ENCODE measurements around the gene CDKAL1.

Gene CDKAL1

DNA sequence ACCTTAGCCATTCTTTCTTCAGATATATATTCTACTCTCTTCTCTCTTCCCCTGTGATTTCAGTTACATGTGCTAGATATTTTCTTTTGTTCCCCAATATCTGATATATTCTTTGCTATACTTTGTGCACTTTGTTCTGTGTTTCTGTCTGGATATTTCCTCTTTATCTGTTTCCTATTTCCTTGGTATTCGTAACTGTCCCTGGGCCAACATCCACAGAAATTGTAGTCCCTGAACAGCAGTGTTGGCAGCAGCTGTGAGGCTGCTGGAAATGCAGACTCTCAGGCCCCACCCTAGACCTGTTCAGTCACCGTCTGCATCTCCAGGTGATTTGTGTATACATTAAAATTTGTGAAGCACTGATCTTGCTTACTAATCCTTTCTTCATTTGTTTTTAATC lies 536.4 kb downstream of the CDKAL1 start:
- H3K4me3 ChIP-seq (ENCODE audit: low read depth, low read length): no peak overlapping the region
- no peaks in the 10 kb centered on the region for H3K27me3 ChIP-seq (replicated peaks)
- no peaks in the 10 kb centered on the region for H3K36me3 ChIP-seq (replicated peaks)
- DNase-seq: no peak
- in situ Hi-C loops (cut with HindIII; ENCODE audit: low pct_ligation_motif_present, low sequenced_read_pairs): no loop called here
- H3K27ac ChIP-seq: no peak overlapping the region
- TF ChIP-seq, protein P1, sequence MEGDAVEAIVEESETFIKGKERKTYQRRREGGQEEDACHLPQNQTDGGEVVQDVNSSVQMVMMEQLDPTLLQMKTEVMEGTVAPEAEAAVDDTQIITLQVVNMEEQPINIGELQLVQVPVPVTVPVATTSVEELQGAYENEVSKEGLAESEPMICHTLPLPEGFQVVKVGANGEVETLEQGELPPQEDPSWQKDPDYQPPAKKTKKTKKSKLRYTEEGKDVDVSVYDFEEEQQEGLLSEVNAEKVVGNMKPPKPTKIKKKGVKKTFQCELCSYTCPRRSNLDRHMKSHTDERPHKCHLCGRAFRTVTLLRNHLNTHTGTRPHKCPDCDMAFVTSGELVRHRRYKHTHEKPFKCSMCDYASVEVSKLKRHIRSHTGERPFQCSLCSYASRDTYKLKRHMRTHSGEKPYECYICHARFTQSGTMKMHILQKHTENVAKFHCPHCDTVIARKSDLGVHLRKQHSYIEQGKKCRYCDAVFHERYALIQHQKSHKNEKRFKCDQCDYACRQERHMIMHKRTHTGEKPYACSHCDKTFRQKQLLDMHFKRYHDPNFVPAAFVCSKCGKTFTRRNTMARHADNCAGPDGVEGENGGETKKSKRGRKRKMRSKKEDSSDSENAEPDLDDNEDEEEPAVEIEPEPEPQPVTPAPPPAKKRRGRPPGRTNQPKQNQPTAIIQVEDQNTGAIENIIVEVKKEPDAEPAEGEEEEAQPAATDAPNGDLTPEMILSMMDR (IDR thresholded peaks at IDR 0.05; ENCODE audit: low read depth, low read length, missing control alignments): no peak

DNA sequence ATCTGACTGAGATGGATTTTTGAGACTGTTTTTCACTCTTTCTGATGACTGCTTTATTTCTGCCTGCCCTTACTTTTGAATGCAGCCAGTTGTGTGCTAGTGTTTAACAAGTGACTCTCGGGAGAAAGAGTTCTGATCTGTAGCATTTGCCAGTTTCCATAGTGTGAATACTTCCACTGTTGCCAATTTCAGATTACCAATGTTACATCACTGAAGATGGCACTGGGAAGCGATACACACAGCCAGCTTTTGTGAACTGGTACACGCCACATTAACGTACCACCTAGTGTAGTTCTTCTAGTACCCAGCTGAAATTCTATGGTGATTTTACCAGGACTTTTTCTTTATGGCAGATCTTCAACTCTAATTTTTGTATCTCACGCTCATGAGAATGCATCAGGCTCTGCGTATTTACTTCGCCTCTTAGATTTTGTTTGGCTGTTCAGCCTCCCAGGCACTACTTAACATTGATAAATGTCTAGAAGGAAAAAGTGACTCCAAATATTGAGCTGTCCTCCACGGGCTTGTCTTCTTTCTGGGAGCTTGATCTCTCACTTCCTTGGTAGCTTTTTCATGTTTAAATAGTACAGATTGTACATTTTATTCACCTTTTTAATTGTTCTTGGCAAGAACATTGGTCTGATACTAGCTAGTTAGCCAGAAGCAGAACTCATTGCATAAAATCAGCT lies 537.7 kb downstream of the CDKAL1 start:
- TF ChIP-seq, protein P1 (IDR thresholded peaks at IDR 0.05; ENCODE audit: low read depth, low read length, missing control alignments): no peak

DNA sequence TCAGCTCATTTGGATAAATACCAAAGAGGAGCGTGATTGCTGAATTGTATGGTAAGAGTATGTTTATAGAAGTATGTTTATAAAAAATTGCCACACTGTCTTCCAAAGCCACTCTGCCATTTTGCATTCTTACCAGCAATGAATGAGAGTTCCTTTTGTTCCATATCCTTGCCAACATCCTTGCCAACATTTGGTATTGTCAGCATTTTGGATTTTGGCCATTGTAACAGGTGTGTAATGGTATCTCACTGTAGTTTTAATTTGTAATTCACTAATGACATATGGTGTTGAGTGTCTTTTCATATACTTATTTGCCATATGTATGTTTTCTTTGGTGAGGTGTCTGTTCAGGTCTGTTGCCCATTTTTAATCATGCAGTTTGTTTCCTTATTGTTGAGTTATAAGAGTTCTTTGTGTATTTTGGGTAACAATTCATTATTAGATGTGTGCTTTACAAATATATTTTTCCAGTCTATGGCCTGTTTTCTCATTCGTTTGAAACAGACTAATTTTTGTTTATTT lies 539.1 kb downstream of the CDKAL1 start:
- TF ChIP-seq, protein P1 (IDR thresholded peaks at IDR 0.05; ENCODE audit: low read depth, low read length, missing control alignments): no peak
- no peak overlapping the region for H3K27ac ChIP-seq
- H3K36me3 ChIP-seq (replicated peaks): no peaks in the 10 kb centered on the region
- DNase-seq: no peak
- H3K4me3 ChIP-seq (ENCODE audit: low read depth, low read length): no peak overlapping the region
- in situ Hi-C loops (cut with HindIII; ENCODE audit: low pct_ligation_motif_present, low sequenced_read_pairs): no loop called here
- no peaks in the 10 kb centered on the region for H3K27me3 ChIP-seq (replicated peaks)

More for the DNA sequence above, 537.7 kb downstream of the CDKAL1 start:
- no peak for DNase-seq
- H3K27ac ChIP-seq: no peak overlapping the region
- no peak overlapping the region for H3K4me3 ChIP-seq (ENCODE audit: low read depth, low read length)
- H3K27me3 ChIP-seq (replicated peaks): no peaks in the 10 kb centered on the region
- no peaks in the 10 kb centered on the region for H3K36me3 ChIP-seq (replicated peaks)
- in situ Hi-C loops (cut with HindIII; ENCODE audit: low pct_ligation_motif_present, low sequenced_read_pairs): no loop called here

DNA sequence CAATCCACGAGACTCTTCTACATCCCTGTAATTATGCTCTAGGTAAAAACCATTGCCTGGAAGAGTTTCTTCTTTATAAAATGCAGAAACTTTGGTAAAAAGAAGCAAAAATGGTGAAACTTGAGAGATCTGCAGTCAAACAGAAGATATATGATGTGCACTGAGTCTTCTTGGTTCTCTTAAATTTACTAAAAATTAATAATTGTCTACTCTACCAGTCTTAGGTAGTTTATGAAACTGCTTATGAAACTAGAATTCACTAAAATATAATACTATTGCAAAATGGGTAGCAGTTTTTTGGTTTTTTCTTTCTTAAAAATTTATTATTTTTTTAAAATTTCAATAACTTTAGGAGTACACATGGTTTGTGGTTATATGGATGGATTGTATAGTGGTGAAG lies 540.2 kb downstream of the CDKAL1 start:
- H3K36me3 ChIP-seq (replicated peaks): no peaks in the 10 kb centered on the region
- H3K27me3 ChIP-seq (replicated peaks): no peaks in the 10 kb centered on the region
- H3K27ac ChIP-seq: no peak overlapping the region
- no peak overlapping the region for H3K4me3 ChIP-seq (ENCODE audit: low read depth, low read length)
- TF ChIP-seq, protein P1 (IDR thresholded peaks at IDR 0.05; ENCODE audit: low read depth, low read length, missing control alignments): no peak
- in situ Hi-C loops (cut with HindIII; ENCODE audit: low pct_ligation_motif_present, low sequenced_read_pairs): no loop called here
- DNase-seq: no peak

DNA sequence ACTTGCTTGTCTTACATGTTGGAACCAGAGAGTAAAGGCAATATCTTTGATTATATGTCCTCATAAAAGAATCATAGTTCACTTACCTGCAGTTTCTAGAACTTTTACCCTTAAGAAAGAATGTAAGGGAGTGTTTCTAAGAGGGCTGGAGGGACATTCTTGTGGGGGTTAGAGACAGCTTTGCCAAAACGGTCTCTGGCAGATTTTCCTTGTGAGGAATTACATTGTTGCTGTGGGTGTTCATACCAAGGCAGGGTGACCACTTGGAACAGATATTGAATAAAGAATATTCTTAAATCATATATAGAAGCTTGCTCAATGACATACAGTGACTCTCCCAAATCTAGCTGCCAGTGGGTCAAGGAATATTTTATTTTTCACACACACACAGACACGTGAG lies 541.7 kb downstream of the CDKAL1 start:
- Histone ChIP-seq H3K4me3 (ENCODE audit: low read depth, low read length) (no peak overlapping the region), H3K27ac (no peak overlapping the region), H3K36me3 (replicated peaks) (no peaks in the 10 kb centered on the region), H3K27me3 (replicated peaks) (no peaks in the 10 kb centered on the region)
- in situ Hi-C loops (cut with HindIII; ENCODE audit: low pct_ligation_motif_present, low sequenced_read_pairs): no loop called here
- DNase-seq: no peak
- TF ChIP-seq, protein P1 (IDR thresholded peaks at IDR 0.05; ENCODE audit: low read depth, low read length, missing control alignments): no peak

DNA sequence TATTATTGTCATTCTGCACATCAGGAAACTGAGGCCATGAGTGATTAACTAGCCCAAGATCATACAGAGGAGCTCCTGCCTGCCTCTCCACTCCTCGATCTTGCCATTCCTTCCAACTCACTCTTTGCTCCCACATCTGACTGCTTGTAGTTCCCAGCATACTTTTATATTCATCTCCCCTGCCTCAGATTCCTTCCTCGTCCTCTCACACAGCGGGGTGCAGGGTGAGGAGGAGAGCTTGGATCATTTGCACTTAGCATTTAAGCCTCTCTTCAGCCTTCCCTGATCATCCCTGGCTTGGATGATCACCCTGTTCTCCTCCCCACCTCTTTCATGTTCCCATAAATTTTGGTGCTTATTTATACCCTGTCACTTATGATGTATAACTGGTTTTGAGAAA lies 544.2 kb downstream of the CDKAL1 start:
- Histone ChIP-seq H3K27ac (no peak overlapping the region), H3K4me3 (ENCODE audit: low read depth, low read length) (no peak overlapping the region), H3K36me3 (replicated peaks) (no peaks in the 10 kb centered on the region), H3K27me3 (replicated peaks) (no peaks in the 10 kb centered on the region)
- DNase-seq: no peak
- in situ Hi-C loops (cut with HindIII; ENCODE audit: low pct_ligation_motif_present, low sequenced_read_pairs): no loop called here
- TF ChIP-seq, protein P1 (IDR thresholded peaks at IDR 0.05; ENCODE audit: low read depth, low read length, missing control alignments): no peak

All from brain microvascular endothelial cell (primary cell).